ENCODE measurements around the gene DAP.

Gene DAP

GRCh38 chr5:10729320-10730042 is 31.6 kb downstream of the DAP start:
- DNase-seq (no peak), ATAC-seq (ENCODE audit: insufficient read depth, low read depth) (peak; percentile 42; the same call in 1 of the 3 replicates)
- Histone ChIP-seq H3K79me2 (ENCODE audit: insufficient read depth, low read length) (peaks cover 10% of the 10 kb centered on the region), H3K27ac (ENCODE audit: low read length) (no peak overlapping the region), H3K4me3 (ENCODE audit: low read depth in 1 of 2, low read length in 2 of 2) (no peak overlapping the region), H4K20me1 (ENCODE audit: insufficient read depth, low read length) (peaks cover 11% of the 10 kb centered on the region), H3K4me2 (ENCODE audit: insufficient read depth, low read length) (no peak overlapping the region), H2AFZ (ENCODE audit: low read depth, low read length) (no peak overlapping the region), H3K27me3 (ENCODE audit: insufficient read depth, low read length, poor library complexity) (no peaks in the 10 kb centered on the region), H3K9ac (ENCODE audit: low read depth, low read length) (no peak overlapping the region), H3K4me1 (ENCODE audit: insufficient read depth, low read length) (no peaks in the 10 kb centered on the region), H3K36me3 (ENCODE audit: insufficient read depth, low read length) (peaks cover 56% of the 10 kb centered on the region), H3K9me3 (ENCODE audit: insufficient read depth, low read length, severe bottlenecking) (no peaks in the 10 kb centered on the region)
- TF ChIP-seq EZH2 (IDR thresholded peaks at IDR 0.05; ENCODE audit: borderline replicate concordance, low read depth, low read length, severe bottlenecking) = no peak
- TF ChIP-seq, protein P1, sequence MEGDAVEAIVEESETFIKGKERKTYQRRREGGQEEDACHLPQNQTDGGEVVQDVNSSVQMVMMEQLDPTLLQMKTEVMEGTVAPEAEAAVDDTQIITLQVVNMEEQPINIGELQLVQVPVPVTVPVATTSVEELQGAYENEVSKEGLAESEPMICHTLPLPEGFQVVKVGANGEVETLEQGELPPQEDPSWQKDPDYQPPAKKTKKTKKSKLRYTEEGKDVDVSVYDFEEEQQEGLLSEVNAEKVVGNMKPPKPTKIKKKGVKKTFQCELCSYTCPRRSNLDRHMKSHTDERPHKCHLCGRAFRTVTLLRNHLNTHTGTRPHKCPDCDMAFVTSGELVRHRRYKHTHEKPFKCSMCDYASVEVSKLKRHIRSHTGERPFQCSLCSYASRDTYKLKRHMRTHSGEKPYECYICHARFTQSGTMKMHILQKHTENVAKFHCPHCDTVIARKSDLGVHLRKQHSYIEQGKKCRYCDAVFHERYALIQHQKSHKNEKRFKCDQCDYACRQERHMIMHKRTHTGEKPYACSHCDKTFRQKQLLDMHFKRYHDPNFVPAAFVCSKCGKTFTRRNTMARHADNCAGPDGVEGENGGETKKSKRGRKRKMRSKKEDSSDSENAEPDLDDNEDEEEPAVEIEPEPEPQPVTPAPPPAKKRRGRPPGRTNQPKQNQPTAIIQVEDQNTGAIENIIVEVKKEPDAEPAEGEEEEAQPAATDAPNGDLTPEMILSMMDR (IDR thresholded peaks at IDR 0.05; ENCODE audit: borderline replicate concordance, extremely low read depth, low read length, poor library complexity, severe bottlenecking) = no peak

GRCh38 chr5:10728679-10729078 is 32.4 kb downstream of the DAP start:
- H3K4me1 ChIP-seq (ENCODE audit: insufficient read depth, low read length) = no peaks in the 10 kb centered on the region

DNA sequence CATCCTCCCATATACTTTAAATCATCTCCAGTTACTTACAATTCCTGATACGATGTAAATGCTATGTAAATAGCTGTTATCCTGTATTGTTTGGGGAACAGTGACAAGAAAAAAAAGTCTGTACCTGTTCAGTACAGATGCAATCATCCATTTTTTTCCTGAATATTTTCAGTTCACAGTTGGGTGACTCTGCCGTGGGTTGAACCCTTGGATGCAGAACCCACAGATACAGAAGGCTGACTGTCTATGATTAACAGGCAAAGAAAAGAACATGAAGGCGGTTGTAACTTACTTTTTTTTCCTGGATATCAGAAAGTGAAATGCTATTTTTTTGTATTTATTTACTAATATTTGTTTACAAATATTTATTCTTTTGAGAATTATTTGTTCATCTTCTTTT is 33.2 kb downstream of the DAP start:
- H3K4me2 ChIP-seq (ENCODE audit: insufficient read depth, low read length) = no peak overlapping the region
- no peak overlapping the region for H3K9ac ChIP-seq (ENCODE audit: low read depth, low read length)
- no peaks in the 10 kb centered on the region for H3K27me3 ChIP-seq (ENCODE audit: insufficient read depth, low read length, poor library complexity)
- DNase-seq (no peak), ATAC-seq (ENCODE audit: insufficient read depth, low read depth) (no peak)
- no peaks in the 10 kb centered on the region for H3K9me3 ChIP-seq (ENCODE audit: insufficient read depth, low read length, severe bottlenecking)
- no peak for TF ChIP-seq EZH2 (IDR thresholded peaks at IDR 0.05; ENCODE audit: borderline replicate concordance, low read depth, low read length, severe bottlenecking)
- TF ChIP-seq, protein P1 (IDR thresholded peaks at IDR 0.05; ENCODE audit: borderline replicate concordance, extremely low read depth, low read length, poor library complexity, severe bottlenecking) = no peak
- H3K4me3 ChIP-seq (ENCODE audit: low read depth in 1 of 2, low read length in 2 of 2) = no peak overlapping the region
- H3K27ac ChIP-seq (ENCODE audit: low read length) = no peak overlapping the region
- H2AFZ ChIP-seq (ENCODE audit: low read depth, low read length) = no peak overlapping the region
- no peaks in the 10 kb centered on the region for H3K79me2 ChIP-seq (ENCODE audit: insufficient read depth, low read length)
- peaks cover 5% of the 10 kb centered on the region; the same call in 1 of the 2 replicates for H4K20me1 ChIP-seq (ENCODE audit: insufficient read depth, low read length)
- no peaks in the 10 kb centered on the region for H3K4me1 ChIP-seq (ENCODE audit: insufficient read depth, low read length)
- H3K36me3 ChIP-seq (ENCODE audit: insufficient read depth, low read length) = peaks cover 41% of the 10 kb centered on the region

More at GRCh38 chr5:10728679-10729078, 32.4 kb downstream of the DAP start:
- TF ChIP-seq, protein P1 (IDR thresholded peaks at IDR 0.05; ENCODE audit: borderline replicate concordance, extremely low read depth, low read length, poor library complexity, severe bottlenecking) = no peak
- no peak for TF ChIP-seq EZH2 (IDR thresholded peaks at IDR 0.05; ENCODE audit: borderline replicate concordance, low read depth, low read length, severe bottlenecking)
- no peaks in the 10 kb centered on the region for H3K27me3 ChIP-seq (ENCODE audit: insufficient read depth, low read length, poor library complexity)
- H3K27ac ChIP-seq (ENCODE audit: low read length) = no peak overlapping the region
- peaks cover 5% of the 10 kb centered on the region; the same call in 1 of the 2 replicates for H4K20me1 ChIP-seq (ENCODE audit: insufficient read depth, low read length)
- H3K36me3 ChIP-seq (ENCODE audit: insufficient read depth, low read length) = peaks cover 48% of the 10 kb centered on the region
- ATAC-seq (ENCODE audit: insufficient read depth, low read depth) (no peak), DNase-seq (no peak)
- H3K9me3 ChIP-seq (ENCODE audit: insufficient read depth, low read length, severe bottlenecking) = no peaks in the 10 kb centered on the region
- H3K9ac ChIP-seq (ENCODE audit: low read depth, low read length) = no peak overlapping the region
- no peak overlapping the region for H2AFZ ChIP-seq (ENCODE audit: low read depth, low read length)
- H3K79me2 ChIP-seq (ENCODE audit: insufficient read depth, low read length) = peaks cover 4% of the 10 kb centered on the region; the same call in 1 of the 2 replicates
- H3K4me2 ChIP-seq (ENCODE audit: insufficient read depth, low read length) = no peak overlapping the region
- H3K4me3 ChIP-seq (ENCODE audit: low read depth in 1 of 2, low read length in 2 of 2) = no peak overlapping the region
